K562 (cell line): ENCODE measurements around the gene BCHE. TPM values are rescaled to one million over a fixed set of nuclear protein-coding genes. Genes with fewer than 3 reads are reported as not detected.

Experiments
- ATAC-seq: fragments of 200-7000 bp; cut with Tn5 transposase; 3 replicates; pipeline ENCODE4 v1.9.1; 2020; ENCODE audit warnings: moderate library complexity
- BruUV-seq: library from RNA; stranded (reverse); fragments of 400-500 nt; replicated peaks from 2 replicates; lab custom pipeline; 2021; lab: Mats Ljungman, UMichigan
- CTCF ChIA-PET: fragments of 300-600 bp; formaldehyde crosslinking; extraction: SDS; loops from one replicate; lab custom pipeline; 2021; ENCODE audit warnings: low intra/inter-chr PET ratio; lab: Yijun Ruan, JAX
- POLR2A ChIA-PET: fragments of 300-600, 350-650 bp; sonication (Branson Sonifier 250); formaldehyde crosslinking; extraction: SDS; loops from one replicate; lab custom pipeline; 2021; ENCODE audit warnings: antibody characterized with exemption, inconsistent platforms; lab: Yijun Ruan, JAX
- DNase-seq, 4 experiments: peaks; one replicate each; pipeline versions ENCODE4 v3.0.0 to v3.0.0-alpha.2; 2011 to 2018; ENCODE audit warnings: low spot score in 3 of 4, mixed read lengths in 3 of 4; ENCODE audit errors: extremely low read depth in 1 of 4
- FAIRE-seq: peaks from 2 replicates; lab custom pipeline; 2011; peaks lifted over from hg19 to GRCh38; lab: Jason Lieb, UNC
- H2AFZ ChIP-seq: 2 replicates; pipeline ENCODE4 v1.6.0; 2011; ENCODE audit warnings: low read depth, low read length, control low read depth, inconsistent platforms
- H3K27ac ChIP-seq: fragments of 200-600 bp; 3 replicates; pipeline ENCODE4 v1.8.0; 2011; ENCODE audit warnings: low read depth, mild to moderate bottlenecking, control low read depth, inconsistent platforms, low read length, moderate library complexity, mixed read lengths; ENCODE audit errors: extremely low read depth
- H3K27me3 ChIP-seq, 2 experiments: fragments of 300-600 bp in 1 of 2; 2 replicates in 1 of 2; 3 replicates in 1 of 2; pipeline versions ENCODE4 v1.6.0 to v1.8.0; 2011; ENCODE audit warnings: inconsistent platforms in 2 of 2, low read length in 2 of 2, mild to moderate bottlenecking in 1 of 2, mixed read lengths in 1 of 2, moderate library complexity in 1 of 2; ENCODE audit not compliant: control insufficient read depth in 2 of 2, insufficient read depth in 2 of 2
- H3K36me3 ChIP-seq: fragments of 300-600 bp; 3 replicates; pipeline ENCODE4 v1.8.0; 2011; ENCODE audit warnings: mild to moderate bottlenecking, low read length, inconsistent platforms; ENCODE audit not compliant: control insufficient read depth, insufficient read depth
- H3K4me1 ChIP-seq, 2 experiments: fragments of 200-600 bp in 1 of 2; replicated peaks in 1 of 2; 2 replicates in 1 of 2; 3 replicates in 1 of 2; pipeline versions ENCODE4 v1.5.1 to v1.8.0; 2011; ENCODE audit warnings: inconsistent platforms in 2 of 2, low read length in 2 of 2, mild to moderate bottlenecking in 1 of 2, mixed read lengths in 1 of 2, moderate library complexity in 1 of 2; ENCODE audit not compliant: control insufficient read depth in 2 of 2, insufficient read depth in 2 of 2
- H3K4me2 ChIP-seq: 2 replicates; pipeline ENCODE4 v1.6.1; 2011; ENCODE audit warnings: low read length, control low read depth, inconsistent platforms, mixed read lengths; ENCODE audit not compliant: insufficient read depth
- H3K4me3 ChIP-seq: fragments of 200-600 bp; sonication (generic), shearing (Covaris generic); 2 replicates; pipeline ENCODE4 v1.5.1; 2016; ENCODE audit warnings: control low read depth, inconsistent platforms
- H3K79me2 ChIP-seq: fragments of 200-600 bp; 3 replicates; pipeline ENCODE4 v1.8.0; 2011; ENCODE audit warnings: low read length, inconsistent platforms; ENCODE audit not compliant: control insufficient read depth, insufficient read depth
- H3K9ac ChIP-seq, 2 experiments: 2 replicates each; pipeline versions ENCODE4 v1.6.0 to v1.6.1; 2011; ENCODE audit warnings: low read depth in 2 of 2, low read length in 2 of 2, control low read depth in 1 of 2, inconsistent platforms in 1 of 2, mild to moderate bottlenecking in 1 of 2, mixed read lengths in 1 of 2; ENCODE audit not compliant: insufficient read depth in 1 of 2
- H3K9me1 ChIP-seq: one replicate; pipeline ENCODE4 v1.6.0; 2011; ENCODE audit warnings: inconsistent platforms, mild to moderate bottlenecking, low read length, moderate library complexity; ENCODE audit not compliant: control insufficient read depth, insufficient read depth
- H3K9me3 ChIP-seq: replicated peaks from 2 replicates; pipeline ENCODE4 v1.5.1; 2011; ENCODE audit warnings: low read depth, low read length, inconsistent platforms; ENCODE audit not compliant: control insufficient read depth, insufficient read depth
- H4K20me1 ChIP-seq: replicated peaks from 2 replicates; pipeline ENCODE4 v1.6.1; 2011; ENCODE audit warnings: low read length, inconsistent platforms, mixed read lengths; ENCODE audit not compliant: control insufficient read depth, insufficient read depth
- CC2D1A ChIP-seq: fragments of 450-650 bp; IDR thresholded peaks from 2 replicates; pipeline ENCODE4 v1.6.1; 2017; ENCODE audit warnings: mild to moderate bottlenecking
- CREBBP ChIP-seq: IDR thresholded peaks from one replicate; pipeline ENCODE4 v1.6.1; 2012; ENCODE audit warnings: low read depth, mild to moderate bottlenecking, control low read depth, inconsistent platforms, low read length
- CSDE1 ChIP-seq, 2 experiments: fragments of 450-650 bp; IDR thresholded peaks; 2 replicates each; pipeline ENCODE4 v1.6.1; 2016; ENCODE audit warnings: mild to moderate bottlenecking in 1 of 2
- DNMT1 ChIP-seq: fragments of 450-650 bp; IDR thresholded peaks from 2 replicates; pipeline ENCODE4 v1.6.1; 2016; ENCODE audit warnings: antibody characterized with exemption, mild to moderate bottlenecking
- HDAC3 ChIP-seq: fragments of 450-650 bp; IDR thresholded peaks from 2 replicates; pipeline ENCODE4 v1.6.1; 2018; ENCODE audit warnings: borderline replicate concordance, mild to moderate bottlenecking, moderate library complexity; ENCODE audit not compliant: partially characterized antibody
- KDM2B ChIP-seq: fragments of 250-450 bp; sonication (Bioruptor Pico); IDR thresholded peaks from 2 replicates; pipeline ENCODE4 v1.8.0; 2021; ENCODE audit warnings: mild to moderate bottlenecking, moderate library complexity
- NEUROD1 ChIP-seq: fragments of 150-350 bp; IDR thresholded peaks from 2 replicates; pipeline ENCODE4 v1.6.1; 2014; ENCODE audit warnings: borderline replicate concordance, low read length, low read depth; ENCODE audit not compliant: partially characterized antibody
- SMARCA4 ChIP-seq: fragments of 450-650 bp; IDR thresholded peaks from 2 replicates; pipeline ENCODE4 v1.6.1; 2016
- STAT5A ChIP-seq: IDR thresholded peaks from 2 replicates; pipeline ENCODE4 v1.6.1; 2012; ENCODE audit warnings: low read length, inconsistent platforms, borderline replicate concordance
- TGIF2 ChIP-seq: sonication (generic); formaldehyde crosslinking; IDR thresholded peaks from 2 replicates; pipeline ENCODE4 v1.8.1; 2022; ENCODE audit warnings: mild to moderate bottlenecking, missing genetic modification reagents, moderate library complexity
- TOE1 ChIP-seq, 2 experiments: fragments of 450-650 bp in 1 of 2; sonication (generic) in 1 of 2; formaldehyde crosslinking in 1 of 2; IDR thresholded peaks; 2 replicates each; pipeline versions ENCODE4 v1.7.1 to v1.8.0; 2016 to 2022; ENCODE audit warnings: borderline replicate concordance in 2 of 2, mild to moderate bottlenecking in 2 of 2, antibody characterized with exemption in 1 of 2, inconsistent platforms in 1 of 2, low read depth in 1 of 2, missing genetic modification reagents in 1 of 2, moderate library complexity in 1 of 2
- UBTF ChIP-seq, 2 experiments: IDR thresholded peaks; 2 replicates each; pipeline ENCODE4 v1.6.1; 2012; ENCODE audit warnings: improper control_type of control experiment in 2 of 2, low read depth in 2 of 2, low read length in 2 of 2, borderline replicate concordance in 1 of 2
- ZKSCAN8 ChIP-seq: fragments of 200-800 bp; sonication (Bioruptor generic); IDR thresholded peaks from 2 replicates; pipeline ENCODE4 v1.6.1; 2016; ENCODE audit warnings: missing genetic modification characterization, missing compliant biosample characterization
- ZNF146 ChIP-seq: IDR thresholded peaks from one replicate; pipeline ENCODE4 v1.6.1; 2018; ENCODE audit warnings: missing compliant biosample characterization; ENCODE audit not compliant: unreplicated experiment
- ZNF282 ChIP-seq: sonication (generic); formaldehyde crosslinking; IDR thresholded peaks from 2 replicates; pipeline ENCODE4 v1.8.1; 2023; ENCODE audit warnings: missing genetic modification reagents
- ZNF785 ChIP-seq: fragments of 250-450 bp; sonication (Bioruptor Pico); IDR thresholded peaks from 2 replicates; pipeline ENCODE4 v1.4.0; 2020; ENCODE audit warnings: mild to moderate bottlenecking
- in situ Hi-C: fragments of 300-500 bp; cut with MboI; formaldehyde crosslinking; loops from 4 replicates; pipeline ENCODE4 v1.15.0; 2018; ENCODE audit warnings: inconsistent platforms, mixed read lengths
- intact Hi-C: fragments of 100-400 bp; cut with micrococcal nuclease; formaldehyde crosslinking; loops from 2 replicates; pipeline ENCODE4 v1.14.2; 2022
- polyA plus RNA-seq, 8 experiments: library from polyadenylated mRNA; depleted of rRNA in 4 of 8; stranded (reverse) in 5 of 8; unstranded in 3 of 8; fragments of >200 nt; fragmentation: Nextera tagmentation in 2 of 8; fragmentation: Illumina TruSeq in 1 of 8; extraction: Ambion mirVana in 2 of 8; extraction: Trizol in 1 of 8; gene quantifications; 2 replicates each; pipeline versions ENCODE4 v1.2.1 to v1.2.3, GENCODE V29; 2011 to 2014; ENCODE audit warnings: inconsistent platforms in 1 of 8, missing spikeins in 1 of 8
- total RNA-seq, 7 experiments: library from RNA; depleted of rRNA in 6 of 7; stranded (reverse); fragments of >200 nt in 6 of 7; fragmentation: Illumina TruSeq in 2 of 7; extraction: Trizol in 2 of 7; gene quantifications; 2 replicates each; pipeline versions ENCODE4 v1.2.1 to v1.2.3, GENCODE V29; 2011 to 2021; ENCODE audit warnings: low replicate concordance in 1 of 7

The BCHE gene
- total and polyA plus RNA-seq, 9 of the 15 experiments (the other 6 are each of a cell fraction or from before 2014, with no cell fraction given): 0.09 to 0.24 (median 0.12) TPM; not detected in 2

- Histone ChIP-seq H2AFZ (no peak overlapping the region), H3K79me2 (no peaks in the 10 kb centered on the region), H3K9me3 (no peaks in the 10 kb centered on the region), H3K9me1 (no peaks in the 10 kb centered on the region), H3K4me3 (no peak overlapping the region), H3K9ac (no peak overlapping the region), H3K27me3 (no peaks in the 10 kb centered on the region), H3K27ac (no peak overlapping the region), H4K20me1 (no peaks in the 10 kb centered on the region), H3K4me2 (no peak overlapping the region), H3K36me3 (no peaks in the 10 kb centered on the region), H3K4me1 (no peaks in the 10 kb centered on the region)
- TF ChIP-seq SMARCA4: no peak
- no peak for TF ChIP-seq STAT5A
- no peak for TF ChIP-seq HDAC3
- no peak for TF ChIP-seq KDM2B (CRISPR knock-in tag)
- TF ChIP-seq ZKSCAN8 (CRISPR knock-in tag): no peak
- TF ChIP-seq CSDE1 (IDR thresholded peaks at IDR 0.05): no peak
- TF ChIP-seq UBTF (IDR thresholded peaks at IDR 0.05; ENCODE audit: borderline replicate concordance in 1 of 2, low read depth in 2 of 2, low read length in 2 of 2): no peak
- no peak for TF ChIP-seq ZNF785
- no peak for TF ChIP-seq TOE1 (IDR thresholded peaks at IDR 0.05; ENCODE audit: borderline replicate concordance)
- TF ChIP-seq TOE1 (CRISPR knock-in tag; IDR thresholded peaks at IDR 0.05; ENCODE audit: borderline replicate concordance, low read depth): no peak
- no peak for TF ChIP-seq DNMT1
- no peak for TF ChIP-seq CC2D1A
- TF ChIP-seq ZNF146 (CRISPR knock-in tag): no peak
- no peak for TF ChIP-seq ZNF282 (CRISPR knock-in tag)
- TF ChIP-seq CREBBP: no peak
- no peak for TF ChIP-seq TGIF2 (CRISPR knock-in tag)
- no peak for TF ChIP-seq NEUROD1
- DNase-seq (no peak), FAIRE-seq (no peak), ATAC-seq (no peak)
- ChIA-PET CTCF (no interaction called here), POLR2A (no interaction called here)
- intact Hi-C loops: no loop called here
- in situ Hi-C loops: no loop called here
- no TSS peak for BruUV-seq
These were observed 58.8 kb downstream of the BCHE start for GRCh38 chr3:165778456-165778855.
